ENCODE results near the gene HDAC7. TPM values are rescaled to one million over a fixed set of nuclear protein-coding genes. Genes with fewer than 3 reads are reported as not detected.
A peak's percentile ranks its signal among the peaks of the same experiment; 100 is the strongest.

HDAC7 gene
- total and polyA plus RNA-seq, 2 of the 13 experiments (the other 11 are each of a cell fraction or from before 2014, with no cell fraction given), result 4.6 to 10.8 TPM

- no peak for TF ChIP-seq ZBTB49 (CRISPR knock-in tag; IDR thresholded peaks at IDR 0.05; ENCODE audit: borderline replicate concordance)
- TF ChIP-seq TBX2 (CRISPR knock-in tag; IDR thresholded peaks at IDR 0.05; ENCODE audit: borderline replicate concordance), result peak; percentile 37; the same call in 1 of the 2 replicates
- TF ChIP-seq TEAD2 (CRISPR knock-in tag; IDR thresholded peaks at IDR 0.05), result no peak
- no peak for TF ChIP-seq ZSCAN20 (CRISPR knock-in tag; IDR thresholded peaks at IDR 0.05; ENCODE audit: borderline replicate concordance)
- TF ChIP-seq SIN3B (IDR thresholded peaks at IDR 0.05; ENCODE audit: low read length), result no peak
- no peak for TF ChIP-seq ZNF576 (CRISPR knock-in tag; IDR thresholded peaks at IDR 0.05)
- no peak for TF ChIP-seq NR2F1 (CRISPR knock-in tag; IDR thresholded peaks at IDR 0.05)
- TF ChIP-seq ZNF512 (CRISPR knock-in tag; IDR thresholded peaks at IDR 0.05), result no peak
- peak; percentile 27; the same call in 1 of the 2 replicates for TF ChIP-seq ZNF556 (CRISPR knock-in tag; IDR thresholded peaks at IDR 0.05; ENCODE audit: borderline replicate concordance)
- 0 out of 2 replicates have a peak, but pooled peaks have one; percentile 31 for TF ChIP-seq IRF2 (CRISPR knock-in tag; IDR thresholded peaks at IDR 0.05)
- no peak for TF ChIP-seq ZNF468 (CRISPR knock-in tag; IDR thresholded peaks at IDR 0.05)
- no peak for TF ChIP-seq MZF1 (CRISPR knock-in tag; IDR thresholded peaks at IDR 0.05; ENCODE audit: borderline replicate concordance)
- TF ChIP-seq CEBPB (IDR thresholded peaks at IDR 0.05; ENCODE audit: borderline replicate concordance, low read depth, low read length), result no peak
- no peak for TF ChIP-seq SRY (CRISPR knock-in tag; IDR thresholded peaks at IDR 0.05)
- no peak for TF ChIP-seq SMAD1 (CRISPR knock-in tag; IDR thresholded peaks at IDR 0.05; ENCODE audit: borderline replicate concordance, low read depth)
- 0 out of 2 replicates have a peak, but pooled peaks have one; percentile 30 for TF ChIP-seq ZSCAN21 (CRISPR knock-in tag; IDR thresholded peaks at IDR 0.05; ENCODE audit: borderline replicate concordance)
- no peak for TF ChIP-seq AHDC1 (CRISPR knock-in tag; IDR thresholded peaks at IDR 0.05; ENCODE audit: borderline replicate concordance)
Measured at GRCh38 chr12:47758834-47759690, 60.6 kb downstream of the HDAC7 start, which contains the start of gene RAPGEF3 (continued).

All from HepG2 (cell line).